HEK293 (cell line): ENCODE data around the gene NTSR1.

Experiments used
- CTCF ChIP-seq: fragments of 450-650 bp; formaldehyde crosslinking; IDR thresholded peaks from 2 replicates; pipeline ENCODE4 v1.5.1; 2016; ENCODE audit warnings: missing biosample characterization, missing genetic modification characterization
- YY1 ChIP-seq: fragments of 450-650 bp; formaldehyde crosslinking; IDR thresholded peaks from 2 replicates; pipeline ENCODE4 v1.5.1; 2018; ENCODE audit warnings: missing biosample characterization, missing genetic modification characterization

GRCh38 chr20:62773845-62774714 is 65.4 kb downstream of the NTSR1 start:
- TF ChIP-seq CTCF (tag by site-specific recombination) (no peak), YY1 (tag by site-specific recombination) (no peak)
